ENCODE data around the gene CA9.

The CA9 gene

GRCh38 chr9:35664531-35665470 lies 8.9 kb upstream of the CA9 start, which contains the start of gene ARHGEF39:
TSS of gene ARHGEF39 (minus strand) at chr9:35665195. CDS start at chr9:35665169, 26 bp downstream.
- ChIA-PET POLR2A (no interaction called here), CTCF (interaction anchor here (0.7 to 12.2 kb wide), 18 partner anchors 8 to 162 kb away, joined by 3 to 138 read pairs (median 4); partner anchors contain the start of genes CA9 and SPAG8)
- DNase-seq (ENCODE audit: extremely low spot score), result peak; percentile 93
- TF ChIP-seq, protein P1, sequence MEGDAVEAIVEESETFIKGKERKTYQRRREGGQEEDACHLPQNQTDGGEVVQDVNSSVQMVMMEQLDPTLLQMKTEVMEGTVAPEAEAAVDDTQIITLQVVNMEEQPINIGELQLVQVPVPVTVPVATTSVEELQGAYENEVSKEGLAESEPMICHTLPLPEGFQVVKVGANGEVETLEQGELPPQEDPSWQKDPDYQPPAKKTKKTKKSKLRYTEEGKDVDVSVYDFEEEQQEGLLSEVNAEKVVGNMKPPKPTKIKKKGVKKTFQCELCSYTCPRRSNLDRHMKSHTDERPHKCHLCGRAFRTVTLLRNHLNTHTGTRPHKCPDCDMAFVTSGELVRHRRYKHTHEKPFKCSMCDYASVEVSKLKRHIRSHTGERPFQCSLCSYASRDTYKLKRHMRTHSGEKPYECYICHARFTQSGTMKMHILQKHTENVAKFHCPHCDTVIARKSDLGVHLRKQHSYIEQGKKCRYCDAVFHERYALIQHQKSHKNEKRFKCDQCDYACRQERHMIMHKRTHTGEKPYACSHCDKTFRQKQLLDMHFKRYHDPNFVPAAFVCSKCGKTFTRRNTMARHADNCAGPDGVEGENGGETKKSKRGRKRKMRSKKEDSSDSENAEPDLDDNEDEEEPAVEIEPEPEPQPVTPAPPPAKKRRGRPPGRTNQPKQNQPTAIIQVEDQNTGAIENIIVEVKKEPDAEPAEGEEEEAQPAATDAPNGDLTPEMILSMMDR (IDR thresholded peaks at IDR 0.05; ENCODE audit: control extremely low read depth, extremely low read depth, low read depth, missing control alignments), result peak; percentile 61

DNA sequence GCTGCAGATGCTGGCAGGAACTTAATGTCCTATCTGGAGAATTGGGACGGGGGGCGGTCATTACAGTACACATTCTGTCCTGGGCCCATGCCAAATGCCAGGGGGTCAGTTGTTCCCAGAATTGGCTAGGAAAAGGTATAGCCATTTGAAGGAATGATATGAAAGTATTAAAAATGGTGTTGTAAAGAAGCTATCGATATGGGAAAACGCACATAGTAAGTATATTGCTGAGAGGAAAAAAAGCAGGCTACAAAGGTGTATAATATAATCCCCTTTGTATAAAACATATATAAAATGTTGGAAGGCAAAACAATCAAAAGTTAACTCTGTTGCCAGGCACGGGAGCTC lies 8.3 kb upstream of the CA9 start:
- DNase-seq (ENCODE audit: extremely low spot score), result no peak
- ChIA-PET POLR2A (no interaction called here), CTCF (interaction anchor here (0.6 to 12.2 kb wide), 13 partner anchors 12 to 161 kb away, joined by 3 to 138 read pairs (median 5); partner anchors contain the start of gene SPAG8)
- TF ChIP-seq, protein P1 (IDR thresholded peaks at IDR 0.05; ENCODE audit: control extremely low read depth, extremely low read depth, low read depth, missing control alignments), result no peak

- POLR2A ChIA-PET, result no interaction called here
- DNase-seq (ENCODE audit: extremely low spot score), result no peak
- CTCF ChIA-PET, result interaction anchor here (0.6 to 12.2 kb wide), 9 partner anchors 8 to 146 kb away, joined by 3 to 138 read pairs (median 10); partner anchors contain the start of genes RMRP and SPAG8
- TF ChIP-seq, protein P1 (IDR thresholded peaks at IDR 0.05; ENCODE audit: control extremely low read depth, extremely low read depth, low read depth, missing control alignments), result no peak
Observed at GRCh38 chr9:35666045-35666444, 7.7 kb upstream of the CA9 start.

- TF ChIP-seq, protein P1 (IDR thresholded peaks at IDR 0.05; ENCODE audit: control extremely low read depth, extremely low read depth, low read depth, missing control alignments), result no peak
- POLR2A ChIA-PET, result no interaction called here
- CTCF ChIA-PET, result interaction anchor here (0.9 to 4.8 kb wide), 3 partner anchors 9 to 30 kb away, joined by 3 to 46 read pairs (median 11); partner anchors contain the start of gene RMRP
- no peak for DNase-seq (ENCODE audit: extremely low spot score)
Observed at GRCh38 chr9:35666549-35666948, 7.2 kb upstream of the CA9 start.

- TF ChIP-seq, protein P1 (IDR thresholded peaks at IDR 0.05; ENCODE audit: control extremely low read depth, extremely low read depth, low read depth, missing control alignments), result no peak
- CTCF ChIA-PET, result interaction anchor here (0.8 to 4.8 kb wide), 2 partner anchors 9 to 29 kb away, joined by 3 to 46 read pairs; no protein-coding TSS in a partner anchor
- no peak for DNase-seq (ENCODE audit: extremely low spot score)
- POLR2A ChIA-PET, result no interaction called here
Observed at GRCh38 chr9:35667939-35668338, 5.8 kb upstream of the CA9 start.

GRCh38 chr9:35669331-35670145 lies 4.2 kb upstream of the CA9 start:
- ChIA-PET CTCF (interaction anchor here (0.9 to 3.6 kb wide), 9 partner anchors 8 to 66 kb away, joined by 3 to 29 read pairs (median 5); partner anchors contain the start of genes CCDC107 and RMRP), POLR2A (no interaction called here)
- DNase-seq (ENCODE audit: extremely low spot score), result no peak
- TF ChIP-seq, protein P1 (IDR thresholded peaks at IDR 0.05; ENCODE audit: control extremely low read depth, extremely low read depth, low read depth, missing control alignments), result no peak

Data from GM10248 (cell line).